GM21390 (cell line): ENCODE measurements around the gene RNF182.
"Not testable (repeated sequence)": the region's sequence is repeated elsewhere in the genome, so short reads cannot be mapped to it uniquely, and the experiment has no call there.

ENCODE experiments used
- ATAC-seq: cut with Tn5 transposase; IDR thresholded peaks from one replicate; pipeline ENCODE4 v1.9.1; 2021; ENCODE audit not compliant: unreplicated experiment

RNF182 gene

GRCh38 chr6:13924949-13925881, at the start of gene RNF182:
RNF182 (plus strand) TSS chr6:13924952; CDS start chr6:13977120, 52,168 bp downstream.
- no peak for ATAC-seq

- ATAC-seq, result no peak
Observed at GRCh38 chr6:13877051-13877450, 47.7 kb upstream of the RNF182 start.

GRCh38 chr6:13880061-13880663, 44.6 kb upstream of the RNF182 start:
- ATAC-seq, result not testable (repeated sequence)

GRCh38 chr6:13881621-13882165, 43.1 kb upstream of the RNF182 start:
- no peak for ATAC-seq

- ATAC-seq, result no peak
Observed at GRCh38 chr6:13883966-13884365, 40.8 kb upstream of the RNF182 start.

GRCh38 chr6:13884397-13884796, 40.4 kb upstream of the RNF182 start:
- ATAC-seq, result no peak

- ATAC-seq, result no peak
Observed at GRCh38 chr6:13885601-13886000, 39.2 kb upstream of the RNF182 start.

- no peak for ATAC-seq
Observed at GRCh38 chr6:13886949-13887348, 37.8 kb upstream of the RNF182 start.

- no peak for ATAC-seq
Observed at GRCh38 chr6:13892017-13892645, 32.6 kb upstream of the RNF182 start.

- no peak for ATAC-seq
Observed at GRCh38 chr6:13902922-13903321, 21.8 kb upstream of the RNF182 start.

GRCh38 chr6:13903364-13903763, 21.4 kb upstream of the RNF182 start:
- no peak for ATAC-seq

- no peak for ATAC-seq
Observed at GRCh38 chr6:13907001-13907350, 17.8 kb upstream of the RNF182 start.

- no peak for ATAC-seq
Observed at GRCh38 chr6:13907614-13908215, 17.0 kb upstream of the RNF182 start.

GRCh38 chr6:13908955-13909381, 15.8 kb upstream of the RNF182 start:
- no peak for ATAC-seq

GRCh38 chr6:13910443-13910842, 14.3 kb upstream of the RNF182 start:
- no peak for ATAC-seq

GRCh38 chr6:13911337-13911736, 13.4 kb upstream of the RNF182 start:
- ATAC-seq, result no peak

GRCh38 chr6:13913226-13914001, 11.3 kb upstream of the RNF182 start:
- no peak for ATAC-seq

GRCh38 chr6:13914351-13914750, 10.4 kb upstream of the RNF182 start:
- ATAC-seq, result no peak

GRCh38 chr6:13915561-13916229, 9.1 kb upstream of the RNF182 start:
- no peak for ATAC-seq
